ENCODE measurements around the gene GTPBP6.
"Not testable (repeated sequence)": the region's sequence is repeated elsewhere in the genome, so short reads cannot be mapped to it uniquely, and the experiment has no call there.

GTPBP6 gene

GRCh38 chrX:334971-335757 lies 16.6 kb upstream of the GTPBP6 start:
- DNase-seq = no peak

- no peak for DNase-seq
These were observed 15.8 kb upstream of the GTPBP6 start for GRCh38 chrX:334331-334891.

- DNase-seq = no peak
These were observed 15.2 kb upstream of the GTPBP6 start for GRCh38 chrX:333611-334311.

- DNase-seq = no peak
These were observed 14.5 kb upstream of the GTPBP6 start for GRCh38 chrX:332916-333610.

- DNase-seq = no peak
These were observed 13.9 kb upstream of the GTPBP6 start for GRCh38 chrX:332496-332860.

GRCh38 chrX:331825-332495 lies 13.4 kb upstream of the GTPBP6 start:
- DNase-seq = no peak

GRCh38 chrX:331151-331824 lies 12.7 kb upstream of the GTPBP6 start:
- DNase-seq = no peak

- DNase-seq = no peak
These were observed 12.1 kb upstream of the GTPBP6 start for GRCh38 chrX:330726-331150.

- DNase-seq = not testable (repeated sequence)
These were observed 11.6 kb upstream of the GTPBP6 start for GRCh38 chrX:330141-330725.

- DNase-seq = no peak
These were observed 10.8 kb upstream of the GTPBP6 start for GRCh38 chrX:329291-329910.

GRCh38 chrX:327660-328126 lies 9.1 kb upstream of the GTPBP6 start:
- no peak for DNase-seq

- DNase-seq = not testable (repeated sequence)
These were observed 6.1 kb upstream of the GTPBP6 start for GRCh38 chrX:324664-325063.

GRCh38 chrX:323721-324628 lies 5.4 kb upstream of the GTPBP6 start:
- DNase-seq = no peak

- no peak for DNase-seq
These were observed 1.7 kb upstream of the GTPBP6 start for GRCh38 chrX:320126-320783.

GRCh38 chrX:319579-320125 lies 1.1 kb upstream of the GTPBP6 start:
- no peak for DNase-seq

GRCh38 chrX:318068-318738 lies 393 bp downstream of the GTPBP6 start:
- no peak for DNase-seq

GRCh38 chrX:317424-318067 lies 1.1 kb downstream of the GTPBP6 start:
- DNase-seq = no peak

Data from NCI-H1048 (cell line).